ENCODE measurements around the gene NTSR1. TPM values are rescaled to one million over a fixed set of nuclear protein-coding genes. Genes with fewer than 3 reads are reported as not detected.

NTSR1 gene
- total RNA-seq, 2 experiments from 2014 or later, result not detected

DNA sequence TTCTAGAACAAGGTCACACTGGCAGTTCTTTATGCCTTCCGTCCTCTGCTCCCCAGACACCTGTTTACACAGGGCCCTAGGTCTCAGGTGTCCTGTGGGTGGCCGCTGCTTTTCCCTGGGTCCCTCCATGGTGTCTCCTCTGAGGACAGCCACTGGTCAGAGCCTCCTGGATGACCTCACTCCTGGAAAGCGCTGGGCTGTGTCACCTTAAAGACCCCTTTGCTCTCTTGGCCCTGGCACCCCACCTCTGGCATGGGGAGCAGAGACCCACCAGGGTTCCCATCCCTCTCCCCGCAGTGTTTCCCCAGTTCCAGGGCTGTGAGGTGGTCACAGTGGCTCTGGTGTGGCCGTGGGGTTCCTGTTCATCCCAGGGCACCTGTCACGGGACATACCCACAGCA is 33.9 kb downstream of the NTSR1 start:
- POLR2A ChIA-PET, result no interaction called here
- peaks cover 42% of the 10 kb centered on the region for H3K4me1 Mint-ChIP-seq (ENCODE audit: low read depth)
- intact Hi-C loops (cut with micrococcal nuclease), result loop anchor here (5.0 kb wide), 2 partner anchors 40 to 240 kb away; no protein-coding TSS in a partner anchor
- no peak for DNase-seq
- H3K4me3 Mint-ChIP-seq, result no peak overlapping the region
- H3K9me3 Mint-ChIP-seq, result no peaks in the 10 kb centered on the region
- no peaks in the 10 kb centered on the region for H3K27me3 Mint-ChIP-seq
- no peaks in the 10 kb centered on the region for H3K36me3 Mint-ChIP-seq
- H3K27ac Mint-ChIP-seq, result no peak overlapping the region
- CTCF ChIA-PET, result interaction anchor here (1.7 kb wide), 1 partner anchor 49 kb away, joined by 6 read pairs; no protein-coding TSS in a partner anchor

- peak; percentile 5 for DNase-seq
- POLR2A ChIA-PET, result no interaction called here
- CTCF ChIA-PET, result interaction anchor here (1.2 to 1.7 kb wide), 2 partner anchors 48 kb away, joined by 4 to 6 read pairs; no protein-coding TSS in a partner anchor
- no peaks in the 10 kb centered on the region for H3K36me3 Mint-ChIP-seq
- intact Hi-C loops (cut with micrococcal nuclease), result loop anchor here (5.0 kb wide), 2 partner anchors 41 to 241 kb away; no protein-coding TSS in a partner anchor
- H3K4me3 Mint-ChIP-seq, result no peak overlapping the region
- no peaks in the 10 kb centered on the region for H3K9me3 Mint-ChIP-seq
- H3K4me1 Mint-ChIP-seq (ENCODE audit: low read depth), result peaks cover 42% of the 10 kb centered on the region
- H3K27ac Mint-ChIP-seq, result no peak overlapping the region
- no peaks in the 10 kb centered on the region for H3K27me3 Mint-ChIP-seq
These were observed 34.5 kb downstream of the NTSR1 start for GRCh38 chr20:62742979-62743776.

DNA sequence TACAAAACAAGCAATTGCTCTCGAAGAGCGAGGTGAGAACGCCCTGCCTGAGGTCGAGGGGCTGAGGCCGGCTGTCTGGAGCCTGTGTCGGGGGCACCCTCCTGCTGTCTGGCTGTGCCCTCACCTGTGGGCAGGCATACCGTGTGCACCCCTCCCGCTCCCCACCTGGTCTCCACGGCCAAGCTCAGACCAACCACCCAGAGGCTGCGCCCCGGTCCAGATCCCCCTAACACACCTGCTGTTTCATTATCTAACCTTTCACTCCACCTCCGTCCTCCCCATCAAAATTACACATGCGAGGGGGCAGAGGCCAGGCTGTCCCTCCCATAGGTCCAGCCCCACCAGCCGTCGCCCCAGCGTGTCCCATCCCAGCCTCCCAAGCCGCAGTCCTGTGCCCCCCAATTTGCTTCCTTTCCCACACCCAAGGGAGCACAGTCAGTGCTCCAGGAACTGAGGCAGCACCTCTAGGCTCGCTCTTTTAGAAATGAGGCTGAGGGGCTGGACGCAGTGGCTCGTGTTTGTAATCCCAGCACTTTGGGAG is 35.2 kb downstream of the NTSR1 start:
- Mint-ChIP-seq H3K27ac (no peak overlapping the region), H3K36me3 (no peaks in the 10 kb centered on the region), H3K4me3 (no peak overlapping the region), H3K9me3 (no peaks in the 10 kb centered on the region), H3K4me1 (ENCODE audit: low read depth) (peaks cover 39% of the 10 kb centered on the region), H3K27me3 (no peaks in the 10 kb centered on the region)
- ChIA-PET POLR2A (no interaction called here), CTCF (interaction anchor here (1.2 kb wide), 1 partner anchor 48 kb away, joined by 4 read pairs; no protein-coding TSS in a partner anchor)
- DNase-seq, result no peak
- intact Hi-C loops (cut with micrococcal nuclease), result loop anchor here (5.0 kb wide), 2 partner anchors 42 to 242 kb away; no protein-coding TSS in a partner anchor

GRCh38 chr20:62744741-62745191 is 36.1 kb downstream of the NTSR1 start:
- Mint-ChIP-seq H3K36me3 (no peaks in the 10 kb centered on the region), H3K27me3 (no peaks in the 10 kb centered on the region), H3K4me1 (ENCODE audit: low read depth) (peaks cover 31% of the 10 kb centered on the region), H3K9me3 (no peaks in the 10 kb centered on the region), H3K27ac (no peak overlapping the region), H3K4me3 (no peak overlapping the region)
- DNase-seq, result no peak
- intact Hi-C loops (cut with micrococcal nuclease), result loop anchor here (5.0 kb wide), 2 partner anchors 42 to 242 kb away; no protein-coding TSS in a partner anchor
- ChIA-PET POLR2A (interaction anchor here (0.6 kb wide), 1 partner anchor 103 kb away, joined by 4 read pairs; no protein-coding TSS in a partner anchor), CTCF (no interaction called here)

DNA sequence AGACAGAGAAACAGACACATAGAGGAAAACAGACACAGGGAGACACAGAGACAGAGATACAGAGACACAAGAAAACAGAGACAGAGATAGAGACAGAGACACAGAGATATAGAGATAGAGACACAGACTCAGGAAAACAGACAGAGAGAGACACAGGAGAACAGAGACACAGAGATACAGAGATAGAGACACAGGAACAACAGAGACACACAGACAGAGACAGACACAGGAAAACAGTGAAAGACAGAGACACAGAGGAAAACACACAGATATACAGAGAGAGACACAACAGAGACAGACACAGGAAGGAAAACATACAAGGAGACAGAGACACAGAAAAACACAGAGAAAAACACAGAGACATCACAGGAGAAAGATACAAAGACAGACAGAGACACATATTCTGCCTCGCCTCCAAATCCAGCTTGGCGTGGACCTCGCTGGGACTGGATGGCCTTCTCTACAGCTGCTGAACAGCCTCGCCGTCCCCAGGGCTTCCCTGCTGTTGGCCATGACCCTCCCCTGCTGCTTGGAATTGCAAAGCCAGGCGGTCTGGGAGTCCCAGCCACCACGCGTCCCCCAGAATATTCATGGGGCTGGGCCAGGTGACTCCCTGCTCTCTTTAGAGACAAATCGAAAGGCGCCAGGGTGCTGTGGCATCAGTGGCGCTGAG is 36.8 kb downstream of the NTSR1 start:
- no peak overlapping the region for H3K27ac Mint-ChIP-seq
- ChIA-PET POLR2A (no interaction called here), CTCF (no interaction called here)

GRCh38 chr20:62745952-62746288 is 37.3 kb downstream of the NTSR1 start:
- POLR2A ChIA-PET, result no interaction called here
- peaks cover 21% of the 10 kb centered on the region for H3K4me1 Mint-ChIP-seq (ENCODE audit: low read depth)
- no peak overlapping the region for H3K4me3 Mint-ChIP-seq
- H3K9me3 Mint-ChIP-seq, result no peaks in the 10 kb centered on the region
- intact Hi-C loops (cut with micrococcal nuclease), result no loop called here
- H3K27me3 Mint-ChIP-seq, result no peaks in the 10 kb centered on the region
- no peak overlapping the region for H3K27ac Mint-ChIP-seq
- DNase-seq, result no peak
- H3K36me3 Mint-ChIP-seq, result no peaks in the 10 kb centered on the region
- CTCF ChIA-PET, result no interaction called here

More for the DNA sequence above, 36.8 kb downstream of the NTSR1 start:
- Mint-ChIP-seq H3K36me3 (no peaks in the 10 kb centered on the region), H3K9me3 (no peaks in the 10 kb centered on the region), H3K4me1 (ENCODE audit: low read depth) (peaks cover 24% of the 10 kb centered on the region), H3K4me3 (no peak overlapping the region), H3K27me3 (no peaks in the 10 kb centered on the region)
- intact Hi-C loops (cut with micrococcal nuclease), result no loop called here
- no peak for DNase-seq

DNA sequence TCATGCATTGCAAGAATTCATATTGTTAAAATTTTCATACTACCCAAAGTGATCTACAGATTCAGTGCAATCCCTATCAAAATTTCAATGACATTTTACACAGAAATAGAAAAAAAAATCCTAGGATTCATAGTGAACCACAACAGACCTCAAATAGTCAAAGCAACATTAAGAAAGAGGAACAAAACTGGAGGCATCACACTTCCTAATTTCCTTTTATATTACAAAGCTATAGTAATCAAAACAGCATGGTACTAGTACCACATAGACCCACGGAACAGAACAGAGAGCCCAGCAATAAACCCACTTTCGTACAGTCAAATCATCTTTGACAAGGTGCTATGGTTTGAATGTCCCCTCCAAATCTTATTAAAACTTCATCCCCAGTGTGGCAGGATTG is 39.7 kb downstream of the NTSR1 start:
- intact Hi-C loops (cut with micrococcal nuclease), result no loop called here

GRCh38 chr20:62749851-62750445 is 41.3 kb downstream of the NTSR1 start:
- CTCF ChIA-PET, result no interaction called here

More for the DNA sequence above, 39.7 kb downstream of the NTSR1 start:
- H3K27ac Mint-ChIP-seq, result no peak overlapping the region
- H3K9me3 Mint-ChIP-seq, result no peaks in the 10 kb centered on the region
- POLR2A ChIA-PET, result interaction anchor here (0.7 kb wide), 1 partner anchor 25 kb away, joined by 5 read pairs; no protein-coding TSS in a partner anchor
- CTCF ChIA-PET, result no interaction called here
- no peaks in the 10 kb centered on the region for H3K36me3 Mint-ChIP-seq
- no peak overlapping the region for H3K4me3 Mint-ChIP-seq
- peaks cover 6% of the 10 kb centered on the region for H3K4me1 Mint-ChIP-seq (ENCODE audit: low read depth)
- H3K27me3 Mint-ChIP-seq, result no peaks in the 10 kb centered on the region
- DNase-seq, result no peak

GRCh38 chr20:62751551-62752150 is 43.0 kb downstream of the NTSR1 start:
- Mint-ChIP-seq H3K4me1 (ENCODE audit: low read depth) (no peaks in the 10 kb centered on the region), H3K27ac (no peak overlapping the region), H3K9me3 (no peaks in the 10 kb centered on the region), H3K4me3 (no peak overlapping the region), H3K27me3 (peaks cover 2% of the 10 kb centered on the region), H3K36me3 (no peaks in the 10 kb centered on the region)
- no peak for DNase-seq
- ChIA-PET POLR2A (no interaction called here), CTCF (no interaction called here)
- intact Hi-C loops (cut with micrococcal nuclease), result no loop called here

More at GRCh38 chr20:62749851-62750445, 41.3 kb downstream of the NTSR1 start:
- POLR2A ChIA-PET, result no interaction called here
- no peak overlapping the region for H3K27ac Mint-ChIP-seq
- no peak for DNase-seq
- H3K27me3 Mint-ChIP-seq, result no peaks in the 10 kb centered on the region
- H3K36me3 Mint-ChIP-seq, result no peaks in the 10 kb centered on the region
- peaks cover 6% of the 10 kb centered on the region for H3K4me1 Mint-ChIP-seq (ENCODE audit: low read depth)
- no peaks in the 10 kb centered on the region for H3K9me3 Mint-ChIP-seq
- H3K4me3 Mint-ChIP-seq, result no peak overlapping the region
- intact Hi-C loops (cut with micrococcal nuclease), result no loop called here

DNA sequence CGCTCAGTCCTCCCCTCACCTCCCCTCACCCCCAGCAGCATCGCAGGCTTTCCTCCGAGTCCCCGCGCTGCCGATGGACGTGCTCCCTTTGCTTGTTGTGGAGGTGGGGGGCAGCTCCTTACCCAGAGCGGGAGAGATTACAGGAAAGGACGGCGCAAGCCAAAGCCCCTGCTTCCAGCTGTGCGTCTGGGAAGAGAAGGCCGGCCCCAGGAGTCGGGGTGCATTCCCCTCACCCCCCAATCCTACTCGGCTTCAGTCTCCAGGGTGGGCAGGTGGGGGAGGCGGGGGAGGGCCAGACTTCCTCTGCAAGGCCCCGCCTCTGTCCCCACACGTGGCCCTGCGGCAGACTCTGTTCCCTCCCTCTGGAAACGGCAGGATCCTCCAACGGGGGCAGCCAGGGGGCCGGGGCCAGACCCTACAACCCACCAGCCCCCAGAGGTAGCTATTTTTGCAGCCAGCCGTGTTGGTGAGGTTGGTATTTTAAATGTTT is 43.6 kb downstream of the NTSR1 start:
- H3K36me3 Mint-ChIP-seq, result no peaks in the 10 kb centered on the region
- no peak for DNase-seq
- H3K27ac Mint-ChIP-seq, result no peak overlapping the region
- ChIA-PET CTCF (no interaction called here), POLR2A (no interaction called here)
- H3K27me3 Mint-ChIP-seq, result peaks cover 5% of the 10 kb centered on the region
- no peaks in the 10 kb centered on the region for H3K9me3 Mint-ChIP-seq
- no peak overlapping the region for H3K4me3 Mint-ChIP-seq
- intact Hi-C loops (cut with micrococcal nuclease), result no loop called here
- no peaks in the 10 kb centered on the region for H3K4me1 Mint-ChIP-seq (ENCODE audit: low read depth)

- Mint-ChIP-seq H3K27me3 (peaks cover 8% of the 10 kb centered on the region), H3K27ac (no peak overlapping the region), H3K36me3 (no peaks in the 10 kb centered on the region), H3K4me1 (ENCODE audit: low read depth) (no peaks in the 10 kb centered on the region), H3K4me3 (no peak overlapping the region), H3K9me3 (no peaks in the 10 kb centered on the region)
- intact Hi-C loops (cut with micrococcal nuclease), result no loop called here
- ChIA-PET POLR2A (no interaction called here), CTCF (no interaction called here)
- no peak for DNase-seq
These were observed 44.2 kb downstream of the NTSR1 start for GRCh38 chr20:62752671-62753501.

Measured in activated CD4-positive, alpha-beta memory T cell treated with anti-CD3 and anti-CD28 coated beads for 36 hours (primary cell).